ENCODE data around the gene SLC1A7.

DNA sequence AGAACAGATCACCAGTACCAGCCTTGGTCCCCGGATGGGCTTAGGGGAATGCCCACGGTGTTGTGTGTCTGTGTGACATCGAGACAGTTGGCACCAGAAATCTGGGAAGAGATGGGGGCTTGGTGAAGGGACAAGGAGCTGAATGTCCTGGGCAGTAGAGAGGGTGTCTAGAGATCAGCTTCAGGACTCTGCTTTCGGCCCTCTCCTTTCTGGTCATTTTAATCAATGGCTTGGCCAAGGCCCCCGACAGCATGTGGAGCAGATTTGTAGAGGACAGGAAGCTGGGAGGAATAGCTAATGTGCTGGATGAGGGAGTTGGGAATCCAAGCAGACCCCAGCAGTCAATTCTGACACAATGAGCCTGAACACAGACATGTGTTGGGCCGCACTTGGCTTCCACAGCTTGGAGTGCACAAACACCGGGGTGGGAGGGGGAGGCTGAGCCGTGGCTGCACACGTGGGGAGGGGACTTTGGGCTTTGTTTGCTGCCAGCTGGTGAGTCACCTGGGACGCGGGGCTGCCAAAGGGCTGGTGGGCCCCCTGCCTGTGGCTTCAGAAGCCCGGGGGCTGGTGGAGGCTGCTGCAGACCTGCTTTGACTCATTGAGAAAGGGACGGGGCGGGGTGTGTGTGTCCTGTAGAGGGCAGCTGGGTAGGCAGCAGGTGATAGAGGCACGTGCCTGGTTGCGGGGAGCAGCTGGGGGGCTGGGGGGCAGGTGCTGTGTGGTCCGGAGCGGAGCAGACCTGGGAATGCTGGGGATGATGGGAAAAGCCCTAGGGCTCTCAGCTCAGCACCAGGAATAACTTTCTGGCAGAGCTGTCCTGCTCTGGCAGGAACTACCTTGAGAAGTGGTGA lies 20.9 kb downstream of the SLC1A7 start:
- TF ChIP-seq TAF1 (conservative IDR thresholded peaks at IDR 0.05): no peak
- TF ChIP-seq, protein P1, sequence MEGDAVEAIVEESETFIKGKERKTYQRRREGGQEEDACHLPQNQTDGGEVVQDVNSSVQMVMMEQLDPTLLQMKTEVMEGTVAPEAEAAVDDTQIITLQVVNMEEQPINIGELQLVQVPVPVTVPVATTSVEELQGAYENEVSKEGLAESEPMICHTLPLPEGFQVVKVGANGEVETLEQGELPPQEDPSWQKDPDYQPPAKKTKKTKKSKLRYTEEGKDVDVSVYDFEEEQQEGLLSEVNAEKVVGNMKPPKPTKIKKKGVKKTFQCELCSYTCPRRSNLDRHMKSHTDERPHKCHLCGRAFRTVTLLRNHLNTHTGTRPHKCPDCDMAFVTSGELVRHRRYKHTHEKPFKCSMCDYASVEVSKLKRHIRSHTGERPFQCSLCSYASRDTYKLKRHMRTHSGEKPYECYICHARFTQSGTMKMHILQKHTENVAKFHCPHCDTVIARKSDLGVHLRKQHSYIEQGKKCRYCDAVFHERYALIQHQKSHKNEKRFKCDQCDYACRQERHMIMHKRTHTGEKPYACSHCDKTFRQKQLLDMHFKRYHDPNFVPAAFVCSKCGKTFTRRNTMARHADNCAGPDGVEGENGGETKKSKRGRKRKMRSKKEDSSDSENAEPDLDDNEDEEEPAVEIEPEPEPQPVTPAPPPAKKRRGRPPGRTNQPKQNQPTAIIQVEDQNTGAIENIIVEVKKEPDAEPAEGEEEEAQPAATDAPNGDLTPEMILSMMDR (IDR thresholded peaks at IDR 0.05; ENCODE audit: low read depth, low read length, missing input control): no peak
- TF ChIP-seq YY1 (IDR thresholded peaks at IDR 0.05): no peak
- TF ChIP-seq, protein P2, sequence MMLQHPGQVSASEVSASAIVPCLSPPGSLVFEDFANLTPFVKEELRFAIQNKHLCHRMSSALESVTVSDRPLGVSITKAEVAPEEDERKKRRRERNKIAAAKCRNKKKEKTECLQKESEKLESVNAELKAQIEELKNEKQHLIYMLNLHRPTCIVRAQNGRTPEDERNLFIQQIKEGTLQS (IDR thresholded peaks at IDR 0.05): no peak
- TF ChIP-seq, protein P3, sequence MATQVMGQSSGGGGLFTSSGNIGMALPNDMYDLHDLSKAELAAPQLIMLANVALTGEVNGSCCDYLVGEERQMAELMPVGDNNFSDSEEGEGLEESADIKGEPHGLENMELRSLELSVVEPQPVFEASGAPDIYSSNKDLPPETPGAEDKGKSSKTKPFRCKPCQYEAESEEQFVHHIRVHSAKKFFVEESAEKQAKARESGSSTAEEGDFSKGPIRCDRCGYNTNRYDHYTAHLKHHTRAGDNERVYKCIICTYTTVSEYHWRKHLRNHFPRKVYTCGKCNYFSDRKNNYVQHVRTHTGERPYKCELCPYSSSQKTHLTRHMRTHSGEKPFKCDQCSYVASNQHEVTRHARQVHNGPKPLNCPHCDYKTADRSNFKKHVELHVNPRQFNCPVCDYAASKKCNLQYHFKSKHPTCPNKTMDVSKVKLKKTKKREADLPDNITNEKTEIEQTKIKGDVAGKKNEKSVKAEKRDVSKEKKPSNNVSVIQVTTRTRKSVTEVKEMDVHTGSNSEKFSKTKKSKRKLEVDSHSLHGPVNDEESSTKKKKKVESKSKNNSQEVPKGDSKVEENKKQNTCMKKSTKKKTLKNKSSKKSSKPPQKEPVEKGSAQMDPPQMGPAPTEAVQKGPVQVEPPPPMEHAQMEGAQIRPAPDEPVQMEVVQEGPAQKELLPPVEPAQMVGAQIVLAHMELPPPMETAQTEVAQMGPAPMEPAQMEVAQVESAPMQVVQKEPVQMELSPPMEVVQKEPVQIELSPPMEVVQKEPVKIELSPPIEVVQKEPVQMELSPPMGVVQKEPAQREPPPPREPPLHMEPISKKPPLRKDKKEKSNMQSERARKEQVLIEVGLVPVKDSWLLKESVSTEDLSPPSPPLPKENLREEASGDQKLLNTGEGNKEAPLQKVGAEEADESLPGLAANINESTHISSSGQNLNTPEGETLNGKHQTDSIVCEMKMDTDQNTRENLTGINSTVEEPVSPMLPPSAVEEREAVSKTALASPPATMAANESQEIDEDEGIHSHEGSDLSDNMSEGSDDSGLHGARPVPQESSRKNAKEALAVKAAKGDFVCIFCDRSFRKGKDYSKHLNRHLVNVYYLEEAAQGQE (IDR thresholded peaks at IDR 0.05): no peak
- no peak for TF ChIP-seq RAD21 (IDR thresholded peaks at IDR 0.05)
- TF ChIP-seq SP1 (IDR thresholded peaks at IDR 0.05): no peak
- TF ChIP-seq, protein P4, sequence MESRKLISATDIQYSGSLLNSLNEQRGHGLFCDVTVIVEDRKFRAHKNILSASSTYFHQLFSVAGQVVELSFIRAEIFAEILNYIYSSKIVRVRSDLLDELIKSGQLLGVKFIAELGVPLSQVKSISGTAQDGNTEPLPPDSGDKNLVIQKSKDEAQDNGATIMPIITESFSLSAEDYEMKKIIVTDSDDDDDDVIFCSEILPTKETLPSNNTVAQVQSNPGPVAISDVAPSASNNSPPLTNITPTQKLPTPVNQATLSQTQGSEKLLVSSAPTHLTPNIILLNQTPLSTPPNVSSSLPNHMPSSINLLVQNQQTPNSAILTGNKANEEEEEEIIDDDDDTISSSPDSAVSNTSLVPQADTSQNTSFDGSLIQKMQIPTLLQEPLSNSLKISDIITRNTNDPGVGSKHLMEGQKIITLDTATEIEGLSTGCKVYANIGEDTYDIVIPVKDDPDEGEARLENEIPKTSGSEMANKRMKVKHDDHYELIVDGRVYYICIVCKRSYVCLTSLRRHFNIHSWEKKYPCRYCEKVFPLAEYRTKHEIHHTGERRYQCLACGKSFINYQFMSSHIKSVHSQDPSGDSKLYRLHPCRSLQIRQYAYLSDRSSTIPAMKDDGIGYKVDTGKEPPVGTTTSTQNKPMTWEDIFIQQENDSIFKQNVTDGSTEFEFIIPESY (IDR thresholded peaks at IDR 0.05): no peak
